Mammary epithelial cell (primary cell): ENCODE measurements around the gene HOXC13.

Experiments
- CTCF ChIP-seq, 2 donors: IDR thresholded peaks in 1 of 2; conservative IDR thresholded peaks in 1 of 2; 2 replicates each; pipeline ENCODE4 v1.5.1; 2011 to 2012; ENCODE audit warnings: inconsistent platforms in 2 of 2, low read length in 2 of 2, mild to moderate bottlenecking in 2 of 2, control low read depth in 1 of 2, low read depth in 1 of 2; ENCODE audit not compliant: insufficient read depth in 1 of 2; ENCODE audit errors: extremely low read depth in 1 of 2
- EZH2 ChIP-seq: IDR thresholded peaks from 2 replicates; pipeline ENCODE4 v1.6.1; 2012; ENCODE audit warnings: low read length, inconsistent platforms, borderline replicate concordance

- TF ChIP-seq CTCF (conservative IDR thresholded peaks at IDR 0.05 in 1 of 2, IDR thresholded peaks at IDR 0.05 in 1 of 2; ENCODE audit: extremely low read depth in 1 of 2, insufficient read depth in 1 of 2, low read depth in 1 of 2, low read length in 2 of 2) (no peak), EZH2 (no peak)
These were observed 9.1 kb downstream of the HOXC13 start for GRCh38 chr12:53947743-53948142.
